Stomach (tissue), 9 donors: ENCODE data around the gene EPPIN. TPM values are rescaled to one million over a fixed set of nuclear protein-coding genes. Genes with fewer than 3 reads are reported as not detected.

Experiments
- DNase-seq, 2 donors: peaks; one replicate each; pipeline versions ENCODE4 v3.0.0 to v3.0.0-alpha.2; 2013 to 2019
- H3K27ac ChIP-seq, 5 donors: fragments of 200-600 bp in 4 of 5; sonication (generic) in 4 of 5; one replicate each; pipeline ENCODE4 v1.5.1; 2013 to 2019; ENCODE audit warnings: mild to moderate bottlenecking in 1 of 5, moderate library complexity in 1 of 5
- H3K27me3 ChIP-seq, 3 donors: fragments of 200-600 bp; sonication (generic); one replicate each; pipeline ENCODE4 v1.5.1; 2017 to 2019; ENCODE audit warnings: mixed run types in 1 of 3
- H3K36me3 ChIP-seq, 4 donors: fragments of 200-600 bp; sonication (generic); 1 replicate in 3 of 4; 2 replicates in 1 of 4; pipeline ENCODE4 v1.5.1; 2016 to 2019
- H3K4me1 ChIP-seq, 4 donors: fragments of 200-600 bp; sonication (generic); one replicate each; pipeline ENCODE4 v1.5.1; 2016 to 2019
- H3K4me3 ChIP-seq, 4 donors: fragments of 200-600 bp; sonication (generic) in 3 of 4; one replicate each; pipeline ENCODE4 v1.5.1; 2016 to 2019; ENCODE audit warnings: mild to moderate bottlenecking in 1 of 4
- H3K9me3 ChIP-seq, 4 donors: fragments of 200-600 bp; sonication (generic); one replicate each; pipeline ENCODE4 v1.5.1; 2016 to 2019
- EP300 ChIP-seq: sonication (generic); formaldehyde crosslinking; IDR thresholded peaks from one replicate; pipeline ENCODE4 v1.6.1; 2017; ENCODE audit warnings: antibody characterized with exemption
- POLR2A ChIP-seq, 4 donors: fragments of 450-650 bp; IDR thresholded peaks; one replicate each; pipeline ENCODE4 v1.6.1; 2016; ENCODE audit warnings: antibody characterized with exemption in 4 of 4, control low read depth in 2 of 4, mild to moderate bottlenecking in 1 of 4, moderate library complexity in 1 of 4
- POLR2AphosphoS5 ChIP-seq, 3 donors: sonication (generic); formaldehyde crosslinking; IDR thresholded peaks; one replicate each; pipeline ENCODE4 v1.6.1; 2016; ENCODE audit warnings: antibody characterized with exemption in 3 of 3
- WGBS, 5 donors: extraction: QIAGEN DNeasy Blood & Tissue Kit in 3 of 5; methylation state at CpG; one replicate each; pipeline versions ENCODE4 v1.1.5 to v1.1.7; 2013 to 2018; 5-methylcytosine and 5-hydroxymethylcytosine counted together
- intact Hi-C: fragments of 100-400 bp; cut with DNase I; formaldehyde crosslinking; loops from one replicate; pipeline ENCODE4 v1.15.1; 2023; ENCODE audit warnings: low total_unique reads
- polyA plus RNA-seq, 3 donors: library from polyadenylated mRNA; stranded (reverse); fragments of 200-250 nt; gene quantifications; one replicate each; pipeline ENCODE4 v1.2.3, GENCODE V29; 2013
- total RNA-seq, 5 donors: library from RNA; depleted of rRNA; stranded (reverse); fragments of >200 nt; gene quantifications; one replicate each; pipeline versions ENCODE4 v1.1.0 to v1.2.3, GENCODE V29; 2014 to 2016
- TF ChIP-seq, protein P1 (sequence below), 7 experiments: fragments of 450-650 bp in 4 of 7; fragments of 200-600 bp in 3 of 7; sonication (generic) in 3 of 7; IDR thresholded peaks; one replicate each; pipeline ENCODE4 v1.5.1; 2016 to 2019; ENCODE audit warnings: antibody characterized with exemption in 7 of 7, control low read depth in 2 of 7, mild to moderate bottlenecking in 1 of 7
- donor health status: healthy with polysubstance abuse.
- donor health status: Bipolar disorder and iron deficiency.
- donor health status: healthy.

Gene EPPIN
- total and polyA plus RNA-seq, 8 donors = not detected

GRCh38 chr20:45538209-45538799 lies 8.9 kb downstream of the EPPIN start:
- Histone ChIP-seq H3K27ac (no peak overlapping the region), H3K4me3 (no peak overlapping the region), H3K36me3 (no peaks in the 10 kb centered on the region), H3K4me1 (no peaks in the 10 kb centered on the region), H3K27me3 (peaks cover 0 to 64% (median 19%) of the 10 kb centered on the region in 3 donors), H3K9me3 (no peaks in the 10 kb centered on the region)
- TF ChIP-seq EP300 = no peak
- TF ChIP-seq POLR2AphosphoS5 (IDR thresholded peaks at IDR 0.05) = no peak
- TF ChIP-seq POLR2A (IDR thresholded peaks at IDR 0.05) = no peak
- TF ChIP-seq, protein P1, sequence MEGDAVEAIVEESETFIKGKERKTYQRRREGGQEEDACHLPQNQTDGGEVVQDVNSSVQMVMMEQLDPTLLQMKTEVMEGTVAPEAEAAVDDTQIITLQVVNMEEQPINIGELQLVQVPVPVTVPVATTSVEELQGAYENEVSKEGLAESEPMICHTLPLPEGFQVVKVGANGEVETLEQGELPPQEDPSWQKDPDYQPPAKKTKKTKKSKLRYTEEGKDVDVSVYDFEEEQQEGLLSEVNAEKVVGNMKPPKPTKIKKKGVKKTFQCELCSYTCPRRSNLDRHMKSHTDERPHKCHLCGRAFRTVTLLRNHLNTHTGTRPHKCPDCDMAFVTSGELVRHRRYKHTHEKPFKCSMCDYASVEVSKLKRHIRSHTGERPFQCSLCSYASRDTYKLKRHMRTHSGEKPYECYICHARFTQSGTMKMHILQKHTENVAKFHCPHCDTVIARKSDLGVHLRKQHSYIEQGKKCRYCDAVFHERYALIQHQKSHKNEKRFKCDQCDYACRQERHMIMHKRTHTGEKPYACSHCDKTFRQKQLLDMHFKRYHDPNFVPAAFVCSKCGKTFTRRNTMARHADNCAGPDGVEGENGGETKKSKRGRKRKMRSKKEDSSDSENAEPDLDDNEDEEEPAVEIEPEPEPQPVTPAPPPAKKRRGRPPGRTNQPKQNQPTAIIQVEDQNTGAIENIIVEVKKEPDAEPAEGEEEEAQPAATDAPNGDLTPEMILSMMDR (IDR thresholded peaks at IDR 0.05) = no peak
- WGBS, 5 donors = 51 to 68% (median 61%) methylated on average over 7 of the region's 7 CpGs
- no peak for DNase-seq
- intact Hi-C loops = no loop called here

DNA sequence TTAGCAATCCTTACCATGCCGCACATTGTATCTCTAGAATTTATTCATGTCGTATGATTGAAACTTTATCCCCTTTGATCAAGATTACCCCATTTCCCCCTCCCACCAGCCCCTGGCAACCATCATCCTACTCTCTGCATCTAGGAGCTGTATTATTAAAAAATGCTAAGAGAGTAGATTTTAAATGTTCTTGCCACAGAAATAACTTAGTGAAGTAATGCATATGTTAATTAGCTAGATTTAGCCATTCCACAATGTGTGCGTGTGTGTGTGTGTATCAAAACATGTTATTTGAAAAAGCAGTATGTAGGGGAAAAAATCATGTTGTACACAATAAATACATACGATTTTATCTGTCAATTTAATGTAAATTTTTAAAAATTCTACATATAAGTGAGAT lies 19.9 kb downstream of the EPPIN start:
- intact Hi-C loops = no loop called here
- Histone ChIP-seq H3K4me3 (no peak overlapping the region), H3K27ac (no peak overlapping the region), H3K27me3 (peaks cover 0 to 47% (median 7%) of the 10 kb centered on the region in 3 donors), H3K36me3 (no peaks in the 10 kb centered on the region), H3K4me1 (no peaks in the 10 kb centered on the region), H3K9me3 (no peaks in the 10 kb centered on the region)
- DNase-seq = no peak
- 68 to 75% (median 71%) methylated on average over 4 of the region's 4 CpGs for WGBS, 5 donors
- TF ChIP-seq EP300 (no peak), POLR2AphosphoS5 (IDR thresholded peaks at IDR 0.05) (no peak), POLR2A (IDR thresholded peaks at IDR 0.05) (no peak)
- TF ChIP-seq, protein P1 (IDR thresholded peaks at IDR 0.05) = no peak

DNA sequence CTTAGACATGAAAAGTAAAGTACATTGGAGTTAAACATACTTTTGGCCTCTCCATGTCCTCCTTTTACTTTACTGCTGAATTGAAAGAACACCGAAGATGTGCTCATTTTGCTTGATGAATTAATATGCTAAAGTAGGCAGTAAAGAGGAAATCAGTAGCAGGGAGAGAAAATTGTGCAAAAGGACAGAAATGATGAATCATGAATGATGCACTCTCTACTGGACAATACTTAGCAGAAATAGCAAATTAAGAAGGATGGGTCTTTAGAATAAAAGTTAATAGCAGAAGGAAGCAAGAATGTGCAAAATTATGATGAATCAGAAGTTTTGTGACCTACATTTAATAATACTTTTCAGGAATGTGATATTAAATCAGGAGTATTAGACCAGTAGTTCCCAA lies 23.4 kb downstream of the EPPIN start:
- DNase-seq = no peak
- TF ChIP-seq POLR2AphosphoS5 (IDR thresholded peaks at IDR 0.05) (no peak), EP300 (no peak), POLR2A (IDR thresholded peaks at IDR 0.05) (no peak)
- TF ChIP-seq, protein P1 (IDR thresholded peaks at IDR 0.05) = no peak
- WGBS, 5 donors = 70 to 81% (median 74%) methylated on average over 1 of the region's 1 CpG
- no peaks in the 10 kb centered on the region for H3K4me1 ChIP-seq
- intact Hi-C loops = no loop called here
- no peaks in the 10 kb centered on the region for H3K9me3 ChIP-seq
- H3K27ac ChIP-seq = no peak overlapping the region
- no peaks in the 10 kb centered on the region for H3K36me3 ChIP-seq
- no peak overlapping the region for H3K4me3 ChIP-seq
- H3K27me3 ChIP-seq = peaks cover 0 to 33% (median 7%) of the 10 kb centered on the region in 3 donors

DNA sequence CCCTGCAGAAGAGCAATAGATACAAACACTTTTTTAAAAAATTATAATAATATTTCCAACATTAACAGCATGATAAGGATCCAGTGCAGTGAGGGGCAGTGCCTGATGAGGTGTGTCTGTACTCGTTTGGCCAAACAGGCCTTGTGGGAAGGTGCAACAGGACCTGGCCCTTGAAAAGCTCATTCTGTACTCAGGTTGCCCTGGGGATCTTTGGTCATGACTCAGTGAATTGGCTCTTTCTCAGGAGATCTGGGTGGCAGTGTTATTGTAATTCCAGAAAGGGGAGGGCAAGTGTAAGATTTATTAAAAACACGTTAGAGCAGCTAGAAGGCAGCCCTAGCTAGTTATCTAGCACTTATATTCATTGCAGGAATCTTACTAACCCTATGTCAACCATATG lies 28.9 kb downstream of the EPPIN start:
- WGBS, 5 donors = 27 to 44% (median 38%) methylated on average over 2 of the region's 2 CpGs
- TF ChIP-seq, protein P1 (IDR thresholded peaks at IDR 0.05) = no peak
- TF ChIP-seq POLR2A (IDR thresholded peaks at IDR 0.05) (no peak), POLR2AphosphoS5 (IDR thresholded peaks at IDR 0.05) (no peak), EP300 (no peak)
- H3K4me3 ChIP-seq = no peak overlapping the region
- intact Hi-C loops = no loop called here
- no peaks in the 10 kb centered on the region for H3K9me3 ChIP-seq
- H3K27me3 ChIP-seq = peaks cover 0 to 7% (median 0%) of the 10 kb centered on the region in 3 donors
- no peak overlapping the region for H3K27ac ChIP-seq
- no peak for DNase-seq
- H3K4me1 ChIP-seq = peaks cover 0 to 4% (median 0%) of the 10 kb centered on the region in 4 donors
- H3K36me3 ChIP-seq = no peaks in the 10 kb centered on the region
